Suprapubic skin (tissue), 3 donors: ENCODE data around the gene EZR.

ENCODE experiments used
- POLR2AphosphoS5 ChIP-seq, 3 donors: sonication (generic); formaldehyde crosslinking; IDR thresholded peaks; one replicate each; pipeline ENCODE4 v1.6.1; 2017; ENCODE audit warnings: antibody characterized with exemption in 3 of 3
- TF ChIP-seq, protein P1 (sequence below), 2 donors: fragments of 200-600 bp in 1 of 2; fragments of 450-650 bp in 1 of 2; sonication (generic) in 1 of 2; IDR thresholded peaks; one replicate each; pipeline ENCODE4 v1.5.1; 2016 to 2019; ENCODE audit warnings: antibody characterized with exemption in 2 of 2, mild to moderate bottlenecking in 1 of 2, moderate library complexity in 1 of 2

DNA sequence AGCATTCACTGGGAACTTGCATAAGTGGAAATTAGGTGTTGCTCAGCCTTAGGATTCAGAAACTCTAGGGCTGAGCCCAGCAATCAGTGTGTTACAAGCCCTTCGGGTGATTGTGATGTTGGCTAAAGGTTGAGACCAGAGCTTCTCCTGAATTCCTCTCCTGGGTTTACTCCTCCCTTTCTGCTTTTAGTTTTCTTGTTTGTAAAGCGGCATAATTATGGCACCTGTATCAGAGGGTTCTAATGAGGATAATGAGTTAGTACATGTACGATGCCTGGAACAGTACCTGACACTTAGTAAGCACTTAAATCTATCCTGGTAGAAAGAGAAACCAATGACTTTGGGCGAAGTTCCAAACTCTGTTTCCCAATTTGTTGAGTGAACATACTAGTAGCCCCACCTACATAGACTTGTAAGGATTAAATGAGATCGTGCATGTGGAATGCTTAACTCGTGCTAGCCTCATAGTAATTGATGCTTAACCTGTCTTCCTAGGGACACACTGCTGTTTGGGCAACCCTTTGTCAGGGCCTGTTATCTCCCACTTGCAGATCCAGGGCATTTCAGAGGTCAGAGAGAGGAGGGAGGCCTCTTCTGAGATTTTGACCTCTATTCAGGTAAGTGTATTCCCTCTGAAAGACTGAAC is 932 bp upstream of the EZR start:
- TF ChIP-seq, protein P1, sequence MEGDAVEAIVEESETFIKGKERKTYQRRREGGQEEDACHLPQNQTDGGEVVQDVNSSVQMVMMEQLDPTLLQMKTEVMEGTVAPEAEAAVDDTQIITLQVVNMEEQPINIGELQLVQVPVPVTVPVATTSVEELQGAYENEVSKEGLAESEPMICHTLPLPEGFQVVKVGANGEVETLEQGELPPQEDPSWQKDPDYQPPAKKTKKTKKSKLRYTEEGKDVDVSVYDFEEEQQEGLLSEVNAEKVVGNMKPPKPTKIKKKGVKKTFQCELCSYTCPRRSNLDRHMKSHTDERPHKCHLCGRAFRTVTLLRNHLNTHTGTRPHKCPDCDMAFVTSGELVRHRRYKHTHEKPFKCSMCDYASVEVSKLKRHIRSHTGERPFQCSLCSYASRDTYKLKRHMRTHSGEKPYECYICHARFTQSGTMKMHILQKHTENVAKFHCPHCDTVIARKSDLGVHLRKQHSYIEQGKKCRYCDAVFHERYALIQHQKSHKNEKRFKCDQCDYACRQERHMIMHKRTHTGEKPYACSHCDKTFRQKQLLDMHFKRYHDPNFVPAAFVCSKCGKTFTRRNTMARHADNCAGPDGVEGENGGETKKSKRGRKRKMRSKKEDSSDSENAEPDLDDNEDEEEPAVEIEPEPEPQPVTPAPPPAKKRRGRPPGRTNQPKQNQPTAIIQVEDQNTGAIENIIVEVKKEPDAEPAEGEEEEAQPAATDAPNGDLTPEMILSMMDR (IDR thresholded peaks at IDR 0.05), result no peak
- TF ChIP-seq POLR2AphosphoS5 (IDR thresholded peaks at IDR 0.05), result no peak
